ENCODE measurements around the gene LRRC37A3.
A peak's percentile ranks its signal among the peaks of the same experiment; 100 is the strongest.
"Not testable (repeated sequence)": the region's sequence is repeated elsewhere in the genome, so short reads cannot be mapped to it uniquely, and the experiment has no call there.

The LRRC37A3 gene

GRCh38 chr17:64919289-64920025 is at the start of gene LRRC37A3:
TSS of gene LRRC37A3 (minus strand) at chr17:64919478. CDS start at chr17:64897257, 22,221 bp downstream.
- peak; percentile 98 for DNase-seq (ENCODE audit: low read depth)

DNA sequence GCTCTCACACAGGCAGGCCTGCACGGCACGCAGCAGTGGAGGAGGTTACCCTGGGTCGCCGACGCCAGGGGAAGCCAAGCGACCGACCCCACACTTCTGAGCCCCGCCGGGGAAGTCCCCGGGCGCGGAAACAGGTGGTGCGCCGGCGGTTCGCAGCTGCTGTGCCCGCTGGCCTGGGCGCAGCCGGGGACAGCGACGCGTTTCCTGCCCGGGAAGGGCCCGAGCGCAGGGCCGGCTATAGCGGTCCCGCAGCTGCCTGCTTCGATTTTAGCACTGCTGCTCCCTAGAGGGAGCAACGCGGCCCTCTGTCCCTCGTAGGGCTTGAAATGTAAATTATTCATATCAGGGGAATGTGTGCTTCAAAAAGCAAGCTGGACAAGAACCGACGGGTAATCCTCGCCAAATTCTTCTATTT is 46.6 kb upstream of the LRRC37A3 start:
- DNase-seq (ENCODE audit: low read depth) = peak; percentile 79

- DNase-seq (ENCODE audit: low read depth) = not testable (repeated sequence)
These were observed 46.1 kb upstream of the LRRC37A3 start for GRCh38 chr17:64965256-64965872.

GRCh38 chr17:64964796-64965195 is 45.5 kb upstream of the LRRC37A3 start:
- no peak for DNase-seq (ENCODE audit: low read depth)

- DNase-seq (ENCODE audit: low read depth) = not testable (repeated sequence)
These were observed 44.5 kb upstream of the LRRC37A3 start for GRCh38 chr17:64963814-64964213.

GRCh38 chr17:64961563-64962378 is 42.5 kb upstream of the LRRC37A3 start:
- peak; percentile 56 for DNase-seq (ENCODE audit: low read depth)

DNA sequence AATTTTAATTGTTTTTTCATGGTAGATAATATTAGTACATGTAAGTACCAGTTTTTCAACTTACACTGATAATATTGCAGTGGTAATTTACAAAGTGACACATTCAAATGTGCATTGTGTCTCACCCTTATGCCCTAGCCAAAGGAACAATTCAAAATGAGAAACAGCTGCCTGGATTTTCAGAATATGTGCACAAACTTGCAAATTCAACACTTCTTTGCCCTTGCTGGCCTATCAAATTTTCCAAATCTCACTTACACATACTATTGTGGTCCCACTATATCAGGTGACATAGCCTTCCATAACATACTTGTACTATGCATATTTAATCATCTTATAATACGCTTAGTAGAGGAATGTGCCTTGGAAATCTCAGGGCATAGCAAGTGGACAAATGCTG is 32.6 kb upstream of the LRRC37A3 start:
- no peak for DNase-seq (ENCODE audit: low read depth)

DNA sequence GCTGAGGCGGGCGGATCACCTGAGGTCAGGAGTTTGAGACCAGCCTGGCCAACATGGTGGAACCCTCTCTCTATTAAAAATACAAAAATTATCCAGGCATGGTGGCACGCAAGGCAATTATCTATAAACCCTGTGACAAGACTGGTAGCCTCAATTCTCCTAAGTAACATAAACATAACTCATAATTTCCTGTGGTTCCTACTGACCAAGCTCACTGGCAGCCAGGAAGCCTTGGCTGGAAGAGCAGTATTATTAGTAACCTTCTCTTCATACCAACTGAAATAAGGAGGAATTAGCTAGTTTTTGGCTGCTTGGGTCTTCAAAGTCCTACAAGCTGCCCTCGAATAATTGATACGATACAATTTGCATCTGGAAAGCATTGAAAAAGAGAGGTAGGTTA is 31.6 kb upstream of the LRRC37A3 start:
- no peak for DNase-seq (ENCODE audit: low read depth)

- DNase-seq (ENCODE audit: low read depth) = no peak
These were observed 27.9 kb upstream of the LRRC37A3 start for GRCh38 chr17:64947152-64947551.

DNA sequence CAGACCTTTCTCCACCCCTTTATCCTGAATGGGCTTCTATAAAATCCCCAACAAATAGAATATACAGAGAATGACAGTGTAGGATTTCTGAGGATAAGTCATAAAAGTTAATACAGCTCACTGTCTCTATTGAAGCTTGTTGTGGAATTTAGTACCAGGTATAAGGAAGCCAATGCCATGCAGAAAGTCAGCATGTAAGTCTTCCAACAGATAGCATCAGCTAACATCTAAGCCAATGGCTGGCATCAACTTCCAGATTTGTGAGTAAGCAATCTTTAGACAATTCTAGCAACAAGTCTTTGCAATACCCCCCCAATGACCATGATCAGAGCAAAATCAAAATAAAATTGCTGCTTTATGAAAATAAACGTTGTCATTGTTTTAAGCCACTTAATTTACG is 22.5 kb upstream of the LRRC37A3 start:
- DNase-seq (ENCODE audit: low read depth) = no peak

DNA sequence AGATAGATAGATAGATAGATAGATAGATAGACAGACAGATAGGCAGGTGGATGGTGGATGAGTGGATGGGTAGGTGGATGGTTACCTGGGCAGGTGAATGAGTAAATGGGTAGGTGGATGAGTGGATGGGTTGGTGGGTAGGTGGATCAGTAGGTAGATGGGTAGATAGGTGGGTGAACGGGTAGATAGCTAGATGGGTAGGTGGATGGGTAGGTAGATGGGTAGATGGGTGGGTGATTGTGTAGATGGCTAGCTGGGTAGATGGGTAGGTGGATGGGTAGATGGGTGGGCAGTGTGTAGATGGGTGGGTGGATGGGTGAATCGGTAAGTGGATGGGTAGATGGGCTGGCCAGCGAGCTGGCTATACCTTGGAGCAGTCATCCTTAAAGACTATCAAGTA is 21.8 kb upstream of the LRRC37A3 start:
- DNase-seq (ENCODE audit: low read depth) = no peak

DNA sequence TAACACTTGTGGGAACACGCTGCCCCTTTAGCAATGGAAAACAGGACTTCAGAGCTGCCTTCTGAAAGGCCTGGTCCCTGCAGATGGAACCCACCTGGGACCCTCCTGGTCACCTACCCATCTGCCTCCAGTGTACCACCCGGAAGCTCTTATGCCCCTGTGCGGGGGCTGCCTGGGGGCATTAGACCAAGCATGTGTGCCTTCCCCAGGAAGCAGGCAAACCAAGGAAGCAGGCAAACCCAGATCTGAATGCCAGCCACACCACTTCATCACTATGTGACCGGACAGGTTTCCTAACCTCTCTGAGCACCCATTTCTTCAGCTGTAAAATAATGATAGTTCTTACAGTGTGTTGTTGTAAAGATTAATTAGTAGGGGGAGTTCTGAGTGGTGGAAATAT is 20.8 kb upstream of the LRRC37A3 start:
- no peak for DNase-seq (ENCODE audit: low read depth)

- peak; percentile 32 for DNase-seq (ENCODE audit: low read depth)
These were observed 19.7 kb upstream of the LRRC37A3 start for GRCh38 chr17:64938925-64939474.

DNA sequence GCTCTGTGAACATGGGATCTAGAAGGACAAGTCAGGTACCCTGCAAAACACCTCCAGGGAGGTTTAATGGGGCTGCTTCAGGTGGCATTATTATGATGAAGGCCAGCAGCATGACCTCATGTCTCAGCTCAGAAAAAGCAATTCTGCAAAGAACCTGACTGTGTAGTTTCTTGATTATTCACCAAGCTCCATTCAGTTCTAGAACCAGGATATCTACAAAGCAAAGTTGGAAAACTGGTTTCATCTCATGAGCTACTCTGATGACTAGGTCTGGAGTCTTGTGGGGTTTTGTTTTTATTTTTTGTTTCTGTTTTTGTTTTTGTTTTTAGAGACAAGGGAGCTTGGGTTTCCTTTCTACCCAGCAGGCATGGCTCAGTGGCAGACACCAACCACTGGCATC is 19.0 kb upstream of the LRRC37A3 start:
- no peak for DNase-seq (ENCODE audit: low read depth)

- DNase-seq (ENCODE audit: low read depth) = no peak
These were observed 16.8 kb upstream of the LRRC37A3 start for GRCh38 chr17:64936117-64936516.

- DNase-seq (ENCODE audit: low read depth) = not testable (repeated sequence)
These were observed 15.1 kb upstream of the LRRC37A3 start for GRCh38 chr17:64934284-64934778.

- not testable (repeated sequence) for DNase-seq (ENCODE audit: low read depth)
These were observed 13.6 kb upstream of the LRRC37A3 start for GRCh38 chr17:64932850-64933249.

- not testable (repeated sequence) for DNase-seq (ENCODE audit: low read depth)
These were observed 11.1 kb upstream of the LRRC37A3 start for GRCh38 chr17:64930374-64930773.

DNA sequence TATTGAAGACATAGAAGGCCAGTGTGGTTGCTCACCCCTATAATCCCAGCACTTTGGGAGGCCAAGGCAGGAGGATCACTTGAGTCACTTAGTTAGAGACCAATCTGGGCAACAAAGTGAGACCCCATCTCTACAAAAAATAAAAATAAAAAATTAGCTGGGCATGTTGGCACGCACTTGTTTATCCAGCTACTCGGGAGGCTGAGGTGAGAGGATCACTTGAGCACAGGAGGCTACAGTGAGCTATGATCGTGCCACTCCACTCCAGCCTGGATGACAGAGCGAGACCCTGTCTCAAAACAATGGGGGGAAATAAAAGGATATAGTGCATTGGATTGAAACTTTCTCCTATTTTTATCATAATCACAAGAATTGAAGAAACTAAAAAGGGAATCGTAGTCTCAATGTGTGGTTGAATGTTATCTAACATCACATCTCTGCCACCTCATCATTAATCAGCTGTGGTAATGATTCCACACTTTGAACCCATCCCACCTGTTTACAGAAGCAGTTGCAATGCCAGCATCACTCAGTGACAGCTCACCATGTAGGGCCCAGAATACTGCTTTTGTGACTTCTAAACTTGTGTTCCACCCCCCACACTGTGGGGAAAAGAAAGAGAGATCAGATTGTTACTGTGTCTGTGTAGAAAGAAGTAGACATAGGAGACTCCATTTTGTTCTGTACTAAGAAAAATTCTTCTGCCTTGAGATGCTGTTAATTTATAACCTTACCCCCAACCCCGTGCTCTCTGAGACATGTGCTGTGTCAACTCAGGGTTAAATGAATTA is 10.3 kb upstream of the LRRC37A3 start:
- DNase-seq (ENCODE audit: low read depth) = peak; percentile 56

DNA sequence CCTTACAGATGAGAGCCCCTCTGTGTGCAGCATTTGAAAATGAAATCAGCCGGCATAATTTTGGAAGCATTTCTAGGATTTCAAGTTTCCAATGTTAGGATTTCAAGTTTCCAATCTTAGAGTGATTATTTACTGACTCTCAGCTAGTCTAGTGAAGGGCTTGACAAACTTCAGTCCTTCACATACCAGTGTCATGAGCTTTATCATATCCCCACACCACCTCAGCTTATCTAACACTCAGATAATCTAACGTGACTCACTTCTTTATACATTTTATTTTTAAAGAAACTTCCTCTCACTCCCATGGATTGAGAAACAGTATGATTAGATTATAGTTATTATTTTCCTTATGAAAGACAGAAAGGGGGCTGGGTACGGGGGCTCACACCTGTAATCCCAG is 9.4 kb upstream of the LRRC37A3 start:
- not testable (repeated sequence) for DNase-seq (ENCODE audit: low read depth)

- peak; percentile 67 for DNase-seq (ENCODE audit: low read depth)
These were observed 8.2 kb upstream of the LRRC37A3 start for GRCh38 chr17:64927444-64927843.

Data from stimulated activated CD4-positive, alpha-beta T cell treated with anti-CD3 and anti-CD28 coated beads, Interleukin-2, amount 100 ng/mL, for 4 hours (primary cell).